A204.1 (cell line): ENCODE results near the gene MN1.

Source experiments
- FAIRE-seq: peaks from 2 replicates; lab custom pipeline; 2012; peaks lifted over from hg19 to GRCh38; lab: Jason Lieb, UNC

The MN1 gene

GRCh38 chr22:27732391-27732790, 69.2 kb downstream of the MN1 start:
- no peak for FAIRE-seq

GRCh38 chr22:27731621-27732020, 69.9 kb downstream of the MN1 start:
- FAIRE-seq, result no peak

GRCh38 chr22:27730641-27731433, 70.7 kb downstream of the MN1 start:
- no peak for FAIRE-seq

- no peak for FAIRE-seq
Observed at GRCh38 chr22:27729246-27729645, 72.3 kb downstream of the MN1 start.

GRCh38 chr22:27727673-27728451, 73.7 kb downstream of the MN1 start:
- no peak for FAIRE-seq

GRCh38 chr22:27726686-27727449, 74.7 kb downstream of the MN1 start:
- no peak for FAIRE-seq

GRCh38 chr22:27726331-27726685, 75.2 kb downstream of the MN1 start:
- FAIRE-seq, result no peak

- FAIRE-seq, result no peak
Observed at GRCh38 chr22:27725661-27726060, 75.9 kb downstream of the MN1 start.

GRCh38 chr22:27724709-27725108, 76.8 kb downstream of the MN1 start:
- FAIRE-seq, result no peak

GRCh38 chr22:27724157-27724556, 77.4 kb downstream of the MN1 start:
- FAIRE-seq, result no peak

- no peak for FAIRE-seq
Observed at GRCh38 chr22:27723708-27724107, 77.8 kb downstream of the MN1 start.

- FAIRE-seq, result no peak
Observed at GRCh38 chr22:27723158-27723557, 78.4 kb downstream of the MN1 start.

GRCh38 chr22:27720860-27721259, 80.7 kb downstream of the MN1 start:
- no peak for FAIRE-seq

GRCh38 chr22:27719535-27720227, 81.9 kb downstream of the MN1 start:
- FAIRE-seq, result no peak

- no peak for FAIRE-seq
Observed at GRCh38 chr22:27719036-27719347, 82.6 kb downstream of the MN1 start.

- FAIRE-seq, result no peak
Observed at GRCh38 chr22:27718186-27719035, 83.1 kb downstream of the MN1 start.

GRCh38 chr22:27717094-27717493, 84.5 kb downstream of the MN1 start:
- no peak for FAIRE-seq

- no peak for FAIRE-seq
Observed at GRCh38 chr22:27716074-27716473, 85.5 kb downstream of the MN1 start.

- no peak for FAIRE-seq
Observed at GRCh38 chr22:27715106-27715505, 86.5 kb downstream of the MN1 start.

- no peak for FAIRE-seq
Observed at GRCh38 chr22:27714068-27714467, 87.5 kb downstream of the MN1 start.

- no peak for FAIRE-seq
Observed at GRCh38 chr22:27713461-27713860, 88.1 kb downstream of the MN1 start.

- FAIRE-seq, result no peak
Observed at GRCh38 chr22:27711756-27712155, 89.8 kb downstream of the MN1 start.
